OCI-LY1 (cell line): Measurements from ENCODE around the gene CLN6.

ENCODE experiments used
- H2AFZ ChIP-seq: fragments of 200-600 bp; sonication (generic), shearing (Covaris generic); 2 replicates; pipeline ENCODE4 v1.6.0; 2014; ENCODE audit warnings: antibody characterized with exemption, mild to moderate bottlenecking, low read length
- H3F3A ChIP-seq: fragments of 200-600 bp; sonication (generic), shearing (Covaris generic); 2 replicates; pipeline ENCODE4 v1.6.0; 2014; ENCODE audit warnings: mild to moderate bottlenecking, antibody characterized with exemption, low read length, moderate library complexity; ENCODE audit not compliant: insufficient read depth
- H3K27ac ChIP-seq: fragments of 200-600 bp; sonication (generic); 2 replicates; pipeline ENCODE4 v1.5.1; 2014; ENCODE audit warnings: low read length, mixed run types, mild to moderate bottlenecking, low read depth; ENCODE audit not compliant: poor library complexity, severe bottlenecking
- H3K27me3 ChIP-seq: fragments of 200-600 bp; sonication (generic); 2 replicates; pipeline ENCODE4 v1.6.0; 2014; ENCODE audit warnings: antibody characterized with exemption, mild to moderate bottlenecking, low read length, moderate library complexity; ENCODE audit not compliant: insufficient read depth
- H3K36me3 ChIP-seq: fragments of 200-600 bp; sonication (generic); 2 replicates; pipeline ENCODE4 v1.6.1; 2014; ENCODE audit warnings: mild to moderate bottlenecking, antibody characterized with exemption, low read length, moderate library complexity, mixed read lengths; ENCODE audit not compliant: insufficient read depth
- H3K4me1 ChIP-seq: fragments of 200-600 bp; sonication (generic); 2 replicates; pipeline ENCODE4 v1.5.1; 2014; ENCODE audit warnings: mild to moderate bottlenecking, low read length, moderate library complexity; ENCODE audit not compliant: insufficient read depth, severe bottlenecking
- H3K4me2 ChIP-seq: fragments of 200-600 bp; sonication (generic), shearing (Covaris generic); 2 replicates; pipeline ENCODE4 v1.6.1; 2014; ENCODE audit warnings: low read length
- H3K4me3 ChIP-seq: fragments of 200-600 bp; sonication (generic); 2 replicates; pipeline ENCODE4 v1.5.1; 2014; ENCODE audit warnings: low read length, low read depth, mild to moderate bottlenecking, mixed read lengths; ENCODE audit not compliant: poor library complexity, severe bottlenecking
- H3K79me2 ChIP-seq: fragments of 200-600 bp; shearing (Covaris generic); 2 replicates; pipeline ENCODE4 v1.6.1; 2016; ENCODE audit warnings: mixed run types, low read length, mixed read lengths; ENCODE audit not compliant: insufficient read depth
- H3K9ac ChIP-seq: fragments of 200-600 bp; sonication (generic), shearing (Covaris generic); 2 replicates; pipeline ENCODE4 v1.6.1; 2014; ENCODE audit warnings: mild to moderate bottlenecking, low read length, mixed read lengths
- H3K9me2 ChIP-seq: fragments of 200-600 bp; sonication (generic), shearing (Covaris generic); 2 replicates; pipeline ENCODE4 v1.6.1; 2014; ENCODE audit warnings: low read depth, mild to moderate bottlenecking, low read length, mixed read lengths
- H3K9me3 ChIP-seq: fragments of 200-600 bp; shearing (Covaris generic); 2 replicates; pipeline ENCODE4 v1.6.1; 2014; ENCODE audit warnings: low read length, mixed read lengths
- H4K20me1 ChIP-seq: fragments of 200-600 bp; sonication (generic), shearing (Covaris generic); 2 replicates; pipeline ENCODE4 v1.6.0; 2016; ENCODE audit warnings: mild to moderate bottlenecking, low read length; ENCODE audit not compliant: insufficient read depth
- CTCF ChIP-seq: fragments of 200-600 bp; sonication (generic), shearing (Covaris generic); IDR thresholded peaks from 2 replicates; pipeline ENCODE4 v1.5.1; 2017; ENCODE audit warnings: mild to moderate bottlenecking, antibody characterized with exemption, low read length, moderate library complexity, mixed read lengths
- EZH2 ChIP-seq: fragments of 200-600 bp; sonication (generic), shearing (Covaris generic); IDR thresholded peaks from 2 replicates; pipeline ENCODE4 v1.8.0; 2017; ENCODE audit warnings: borderline replicate concordance, mixed run types, mild to moderate bottlenecking, antibody characterized with exemption, low read length, moderate library complexity, mixed read lengths

The CLN6 gene

GRCh38 chr15:68265081-68265480 is 35.6 kb upstream of the CLN6 start:
- Histone ChIP-seq H3K4me1 (no peaks in the 10 kb centered on the region), H3K9ac (no peak overlapping the region), H3K79me2 (no peaks in the 10 kb centered on the region), H3K4me2 (no peak overlapping the region), H3K27me3 (peaks cover 3% of the 10 kb centered on the region; the same call in 1 of the 2 replicates), H2AFZ (no peak overlapping the region), H3K4me3 (no peak overlapping the region), H4K20me1 (no peaks in the 10 kb centered on the region), H3K9me2 (no peaks in the 10 kb centered on the region), H3K36me3 (no peaks in the 10 kb centered on the region), H3K27ac (no peak overlapping the region), H3K9me3 (no peaks in the 10 kb centered on the region), H3F3A (no peaks in the 10 kb centered on the region)
- TF ChIP-seq CTCF (no peak), EZH2 (no peak)

GRCh38 chr15:68264282-68264681 is 34.8 kb upstream of the CLN6 start:
- no peaks in the 10 kb centered on the region for H3K4me1 ChIP-seq
- no peaks in the 10 kb centered on the region for H3F3A ChIP-seq
- H3K4me3 ChIP-seq = no peak overlapping the region
- no peaks in the 10 kb centered on the region for H3K9me3 ChIP-seq
- H3K36me3 ChIP-seq = no peaks in the 10 kb centered on the region
- no peaks in the 10 kb centered on the region for H3K79me2 ChIP-seq
- no peak overlapping the region for H3K9ac ChIP-seq
- H3K27ac ChIP-seq = no peak overlapping the region
- H3K27me3 ChIP-seq = peaks cover 3% of the 10 kb centered on the region; the same call in 1 of the 2 replicates
- no peak for TF ChIP-seq CTCF
- TF ChIP-seq EZH2 = no peak
- no peaks in the 10 kb centered on the region for H3K9me2 ChIP-seq
- H2AFZ ChIP-seq = no peak overlapping the region
- H4K20me1 ChIP-seq = no peaks in the 10 kb centered on the region
- no peak overlapping the region for H3K4me2 ChIP-seq

- no peaks in the 10 kb centered on the region for H4K20me1 ChIP-seq
- H3K9ac ChIP-seq = no peak overlapping the region
- H3K79me2 ChIP-seq = no peaks in the 10 kb centered on the region
- peaks cover 3% of the 10 kb centered on the region; the same call in 1 of the 2 replicates for H3K27me3 ChIP-seq
- no peak overlapping the region for H3K4me3 ChIP-seq
- H3K4me1 ChIP-seq = no peaks in the 10 kb centered on the region
- H3K27ac ChIP-seq = no peak overlapping the region
- H3K4me2 ChIP-seq = no peak overlapping the region
- H3F3A ChIP-seq = no peaks in the 10 kb centered on the region
- no peaks in the 10 kb centered on the region for H3K36me3 ChIP-seq
- no peak for TF ChIP-seq CTCF
- no peak for TF ChIP-seq EZH2
- no peaks in the 10 kb centered on the region for H3K9me2 ChIP-seq
- no peak overlapping the region for H2AFZ ChIP-seq
- no peaks in the 10 kb centered on the region for H3K9me3 ChIP-seq
Measured at GRCh38 chr15:68262514-68263356, 33.2 kb upstream of the CLN6 start.
